Measurements from ENCODE around the gene LRSAM1.

DNA sequence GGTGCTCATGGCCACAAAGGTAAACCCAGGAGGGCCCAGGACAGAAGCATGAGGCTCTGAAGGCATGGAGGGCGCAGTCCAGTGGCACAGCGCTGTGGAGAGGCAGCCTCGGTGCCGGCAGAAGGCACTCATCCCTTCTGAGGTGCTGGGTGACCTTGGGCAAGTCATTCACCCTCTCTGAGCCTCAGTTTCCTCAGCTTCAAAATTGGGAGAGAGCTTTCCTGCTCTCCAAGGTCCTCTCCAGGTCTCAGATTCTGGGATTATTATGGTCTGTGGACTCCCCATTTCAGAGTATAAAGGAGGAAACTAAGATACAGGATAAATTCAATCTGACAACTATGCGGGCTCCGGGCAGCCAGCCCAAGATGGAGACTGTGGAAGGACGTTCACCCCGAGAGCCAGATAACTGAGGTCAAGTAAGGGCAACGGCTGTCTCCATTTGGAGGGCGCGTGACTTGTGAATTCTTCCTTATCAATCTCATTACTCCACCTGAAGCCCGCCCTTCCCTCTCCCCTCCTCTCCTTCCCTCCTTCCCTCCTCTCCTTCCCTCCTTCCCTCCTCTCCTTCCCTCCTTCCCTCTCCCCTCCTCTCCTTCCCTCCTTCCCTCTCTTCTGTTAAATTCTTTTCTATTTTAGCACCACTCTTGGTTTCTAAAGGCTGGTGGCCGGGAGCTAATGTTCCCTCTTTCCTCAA is 58.1 kb downstream of the LRSAM1 start:
- TF ChIP-seq, protein P1, sequence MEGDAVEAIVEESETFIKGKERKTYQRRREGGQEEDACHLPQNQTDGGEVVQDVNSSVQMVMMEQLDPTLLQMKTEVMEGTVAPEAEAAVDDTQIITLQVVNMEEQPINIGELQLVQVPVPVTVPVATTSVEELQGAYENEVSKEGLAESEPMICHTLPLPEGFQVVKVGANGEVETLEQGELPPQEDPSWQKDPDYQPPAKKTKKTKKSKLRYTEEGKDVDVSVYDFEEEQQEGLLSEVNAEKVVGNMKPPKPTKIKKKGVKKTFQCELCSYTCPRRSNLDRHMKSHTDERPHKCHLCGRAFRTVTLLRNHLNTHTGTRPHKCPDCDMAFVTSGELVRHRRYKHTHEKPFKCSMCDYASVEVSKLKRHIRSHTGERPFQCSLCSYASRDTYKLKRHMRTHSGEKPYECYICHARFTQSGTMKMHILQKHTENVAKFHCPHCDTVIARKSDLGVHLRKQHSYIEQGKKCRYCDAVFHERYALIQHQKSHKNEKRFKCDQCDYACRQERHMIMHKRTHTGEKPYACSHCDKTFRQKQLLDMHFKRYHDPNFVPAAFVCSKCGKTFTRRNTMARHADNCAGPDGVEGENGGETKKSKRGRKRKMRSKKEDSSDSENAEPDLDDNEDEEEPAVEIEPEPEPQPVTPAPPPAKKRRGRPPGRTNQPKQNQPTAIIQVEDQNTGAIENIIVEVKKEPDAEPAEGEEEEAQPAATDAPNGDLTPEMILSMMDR (conservative IDR thresholded peaks at IDR 0.05; ENCODE audit: low read length): no peak
- no peak for TF ChIP-seq EZH2phosphoT487 (IDR thresholded peaks at IDR 0.05; ENCODE audit: borderline replicate concordance, low read depth, low read length)
